Inflammatory macrophage treated with lipopolysaccharide for 1 hour (primary cell): Measurements from ENCODE around the gene TRIM54.
"Not testable (repeated sequence)": the region's sequence is repeated elsewhere in the genome, so short reads cannot be mapped to it uniquely, and the experiment has no call there.

Experiments
- DNase-seq, 2 donors: peaks; one replicate each; pipeline ENCODE4 v3.0.0-alpha.2; 2020 to 2022

Gene TRIM54

DNA sequence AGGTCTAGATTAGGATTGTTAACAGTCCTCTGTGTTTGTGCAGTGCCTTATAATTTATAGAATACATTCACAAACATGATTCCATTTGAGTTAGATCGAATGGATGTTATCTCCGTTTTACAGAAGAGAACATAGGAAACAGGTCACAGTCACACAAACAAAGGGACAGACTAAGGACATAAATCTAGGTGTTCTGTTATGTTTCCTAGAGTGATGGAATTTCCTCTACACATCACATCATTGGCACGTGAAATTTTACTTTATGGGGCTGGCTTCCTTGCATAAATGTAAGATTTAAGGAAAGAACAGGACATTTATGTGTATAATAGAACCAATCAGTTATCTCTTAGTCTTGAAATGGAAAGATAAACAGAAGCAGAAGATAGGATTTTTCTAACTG is 6.4 kb downstream of the TRIM54 start:
- DNase-seq: no peak

DNA sequence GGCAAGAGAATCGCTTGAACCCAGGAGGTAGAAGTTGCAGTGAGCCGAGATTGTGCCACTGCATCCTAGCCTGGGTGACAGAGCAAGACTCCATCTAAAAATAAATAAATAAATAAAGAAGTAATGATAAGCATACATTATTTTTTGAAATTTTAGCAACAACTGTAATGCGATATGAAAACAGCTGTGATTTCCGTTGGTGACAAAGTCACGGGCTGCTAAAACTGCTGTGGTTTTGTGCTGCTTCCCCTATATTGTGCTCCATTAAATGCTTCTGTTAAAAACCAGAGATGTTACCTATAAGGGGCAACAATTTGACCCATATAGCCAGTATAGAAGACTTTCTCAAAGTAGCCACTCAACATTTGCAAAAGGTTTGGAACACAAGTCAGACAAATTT is 8.3 kb downstream of the TRIM54 start:
- no peak for DNase-seq

DNA sequence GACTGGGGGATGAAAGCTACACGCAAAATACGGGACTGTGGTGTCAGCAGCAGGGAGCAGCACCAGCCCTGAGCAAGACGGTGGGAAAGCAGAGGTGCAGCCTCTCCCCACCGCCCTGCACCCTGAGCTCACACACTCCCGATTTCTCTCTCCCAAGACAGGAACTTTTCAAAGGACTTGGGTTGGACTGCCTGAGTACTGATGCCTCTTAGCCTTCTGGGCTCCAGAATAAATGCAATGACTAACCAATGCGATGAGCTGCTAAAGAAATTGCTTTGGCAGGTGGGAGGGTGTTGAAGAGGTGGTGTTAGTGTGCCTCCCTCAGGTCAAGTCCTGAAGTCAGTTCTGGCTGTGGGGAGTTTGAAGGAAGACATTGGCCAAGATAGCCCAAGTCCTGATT is 9.6 kb downstream of the TRIM54 start:
- no peak for DNase-seq

DNA sequence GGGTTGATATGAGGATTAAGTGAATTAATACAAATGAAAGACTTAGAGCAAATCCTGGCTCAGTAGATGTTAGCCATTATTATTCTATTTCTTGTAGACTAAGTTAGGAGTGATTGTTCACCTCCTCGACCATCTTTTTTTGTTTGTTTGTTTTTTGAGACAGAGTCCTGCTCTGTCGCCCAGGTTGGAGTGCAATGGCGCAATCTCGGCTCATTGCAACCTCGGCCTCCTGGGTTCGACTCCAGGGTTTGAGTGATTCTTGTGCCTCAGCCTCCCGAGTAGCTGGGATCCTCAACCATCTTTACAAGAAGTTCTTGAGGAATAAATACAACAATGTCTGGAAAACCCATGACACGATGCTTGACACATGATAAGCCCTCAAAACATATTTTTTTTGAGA is 12.7 kb downstream of the TRIM54 start:
- DNase-seq: no peak

DNA sequence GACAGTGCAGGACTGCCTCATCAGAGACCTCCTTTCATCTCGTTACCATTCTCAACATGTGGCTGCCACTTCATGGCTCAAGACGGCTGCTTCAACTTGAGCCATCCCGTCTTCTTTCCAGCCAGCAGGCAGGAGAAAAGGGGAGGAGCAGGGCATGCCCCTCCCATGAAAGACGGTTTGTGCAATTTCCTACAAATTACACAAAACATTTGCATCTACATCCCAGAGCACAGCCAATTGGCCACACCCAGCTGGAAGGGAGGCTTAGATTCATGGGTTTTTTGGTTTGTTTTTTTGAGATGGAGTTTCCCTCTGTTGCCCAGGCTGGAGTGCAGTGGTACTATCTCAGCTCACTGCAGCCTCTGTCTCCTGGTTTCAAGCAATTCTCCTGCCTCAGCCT is 14.3 kb downstream of the TRIM54 start:
- DNase-seq: peak; percentile 68 to 78

DNA sequence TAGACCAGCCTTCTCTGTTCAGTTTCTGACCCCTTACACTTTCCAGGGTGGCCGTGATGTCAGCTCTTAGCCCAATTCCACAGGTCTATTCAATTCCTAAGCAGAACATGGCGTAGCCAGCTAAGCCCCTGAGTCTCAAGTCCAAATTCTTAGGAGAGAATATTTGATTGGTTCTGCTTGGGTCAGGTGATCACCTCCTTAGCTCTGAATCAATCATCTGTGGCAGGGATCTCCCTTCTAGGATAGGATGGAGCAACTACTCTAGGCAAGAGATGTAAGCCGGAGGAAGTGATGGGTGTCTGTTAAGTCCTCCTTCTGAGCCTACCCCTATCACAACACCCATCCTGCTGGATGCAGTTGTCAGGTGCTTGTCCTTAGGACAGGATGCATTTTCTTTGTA is 15.0 kb downstream of the TRIM54 start:
- DNase-seq: no peak

DNA sequence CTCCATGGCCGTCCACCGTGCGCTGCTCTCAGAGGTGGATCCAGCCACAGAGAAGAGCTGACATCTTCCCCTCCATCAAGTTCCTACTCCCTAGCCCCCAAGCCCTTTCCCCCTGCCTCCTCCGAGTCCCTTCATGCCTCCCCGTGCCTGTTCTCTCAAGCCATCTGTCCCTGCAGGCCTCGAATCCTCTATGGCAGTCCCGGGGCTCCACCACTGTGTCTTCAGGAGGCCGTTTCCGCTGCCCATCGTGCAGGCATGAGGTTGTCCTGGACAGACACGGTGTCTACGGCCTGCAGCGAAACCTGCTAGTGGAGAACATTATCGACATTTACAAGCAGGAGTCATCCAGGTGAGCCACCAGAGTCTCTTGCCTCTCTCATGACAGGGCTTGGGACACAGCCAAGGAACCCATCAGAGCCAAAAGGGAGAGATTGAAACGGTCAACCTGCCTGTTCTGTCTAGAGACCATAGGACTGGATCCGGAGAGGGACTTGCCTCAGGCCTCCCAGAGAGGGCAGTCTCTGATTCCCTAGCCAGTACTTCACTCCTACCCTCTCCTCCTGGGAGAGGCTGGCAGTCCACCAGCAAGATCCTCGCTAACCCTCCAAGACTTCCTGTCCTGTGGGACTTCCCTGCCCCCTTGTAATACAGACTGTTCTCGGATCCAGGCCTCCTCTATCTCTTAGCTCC is 16.3 kb downstream of the TRIM54 start:
- no peak for DNase-seq

DNA sequence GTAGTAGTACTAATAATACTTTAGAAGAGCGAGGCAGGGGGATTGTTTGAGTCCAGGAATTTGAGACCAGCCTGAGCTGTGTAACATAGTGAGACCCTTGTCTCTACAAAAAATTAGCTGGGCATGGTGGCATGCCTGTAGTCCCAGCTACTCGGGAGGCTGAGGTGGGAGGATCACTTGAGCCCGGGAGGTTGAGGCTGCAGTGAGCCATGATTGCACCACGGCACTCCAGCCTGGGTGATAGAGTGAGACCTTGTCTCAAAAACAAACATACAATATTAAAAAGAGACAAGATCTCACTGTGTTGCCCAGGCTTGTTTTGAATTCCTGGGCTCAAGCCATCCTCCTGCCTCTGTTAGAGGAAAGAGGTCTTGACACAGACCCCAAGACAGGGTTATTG is 18.4 kb downstream of the TRIM54 start:
- not testable (repeated sequence) for DNase-seq

DNA sequence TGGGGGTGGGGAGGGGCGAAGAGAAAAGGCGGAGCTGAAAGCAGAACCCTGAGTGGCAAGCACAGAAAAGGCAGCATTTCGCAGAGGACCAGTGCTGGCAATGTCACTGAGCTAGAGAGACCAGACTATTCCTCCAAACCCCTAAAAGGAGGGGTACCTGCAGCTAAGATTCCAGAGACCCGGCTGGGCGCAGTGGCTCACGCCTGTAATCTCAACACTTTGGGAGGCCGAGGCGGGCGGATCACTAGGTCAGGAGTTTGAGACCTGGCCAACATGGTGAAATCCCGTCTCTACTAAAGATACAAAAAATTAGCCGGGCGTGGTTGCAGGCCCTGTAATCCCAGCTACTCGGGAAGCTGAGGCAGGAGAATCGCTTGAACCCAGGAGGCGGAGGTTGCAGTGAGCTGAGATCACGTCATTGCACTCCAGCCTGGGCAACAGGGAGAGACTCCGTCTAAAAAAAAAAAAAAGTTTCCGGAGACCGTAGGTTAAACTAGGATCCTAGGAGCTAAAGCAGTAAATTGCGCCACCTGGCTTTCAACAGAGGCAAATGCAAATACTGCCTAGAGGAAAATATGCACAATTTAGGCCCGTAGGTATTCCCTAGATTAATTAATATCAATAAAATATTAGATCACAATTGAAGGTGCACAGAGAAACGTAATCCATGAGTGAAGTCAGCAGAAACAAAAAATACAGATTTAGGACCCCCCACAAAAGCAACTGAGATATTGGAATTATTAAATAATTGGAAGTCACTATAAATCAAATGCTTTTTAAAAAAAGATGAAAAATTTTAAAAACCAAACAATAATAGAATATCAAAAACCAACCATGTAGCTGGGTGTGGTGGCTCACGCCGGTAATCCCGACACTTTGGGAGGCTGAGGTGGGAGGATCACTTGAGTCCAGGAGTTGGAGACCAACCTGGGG is 21.1 kb downstream of the TRIM54 start:
- peak; percentile 80 to 81 for DNase-seq

DNA sequence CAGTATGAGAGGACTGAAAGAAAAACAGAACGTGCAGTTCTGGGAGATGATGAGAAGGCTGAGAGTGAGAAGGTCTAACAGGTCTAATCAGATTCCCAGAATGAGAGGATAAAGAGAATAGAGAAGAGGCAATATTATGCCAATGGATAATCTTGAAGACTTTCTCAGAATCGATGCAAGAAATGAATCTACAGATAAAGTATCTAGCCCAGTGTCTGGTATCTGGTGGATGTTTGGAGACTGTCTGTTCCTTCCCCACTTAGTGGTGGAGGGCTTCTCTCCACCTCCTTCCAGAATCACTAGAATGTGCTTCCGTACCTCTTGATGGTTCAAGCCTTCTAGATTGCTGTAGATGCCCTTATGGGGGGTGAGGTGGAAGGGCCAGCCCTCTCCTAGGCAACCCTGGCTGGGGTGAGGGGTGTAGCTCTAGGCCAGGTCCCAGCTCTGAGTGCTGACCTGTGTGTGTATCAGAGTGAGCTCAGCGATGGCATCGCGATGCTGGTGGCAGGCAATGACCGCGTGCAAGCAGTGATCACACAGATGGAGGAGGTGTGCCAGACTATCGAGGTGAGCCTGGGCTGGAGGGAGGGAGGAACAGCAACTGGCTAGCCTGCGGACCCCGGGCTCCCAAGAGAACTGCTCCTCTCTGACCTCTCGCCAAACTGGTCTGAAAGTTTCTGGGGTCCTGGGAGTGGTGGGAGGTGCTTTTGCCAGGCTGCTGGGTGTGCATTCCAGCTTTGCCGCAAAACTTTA is 22.4 kb downstream of the TRIM54 start:
- no peak for DNase-seq

DNA sequence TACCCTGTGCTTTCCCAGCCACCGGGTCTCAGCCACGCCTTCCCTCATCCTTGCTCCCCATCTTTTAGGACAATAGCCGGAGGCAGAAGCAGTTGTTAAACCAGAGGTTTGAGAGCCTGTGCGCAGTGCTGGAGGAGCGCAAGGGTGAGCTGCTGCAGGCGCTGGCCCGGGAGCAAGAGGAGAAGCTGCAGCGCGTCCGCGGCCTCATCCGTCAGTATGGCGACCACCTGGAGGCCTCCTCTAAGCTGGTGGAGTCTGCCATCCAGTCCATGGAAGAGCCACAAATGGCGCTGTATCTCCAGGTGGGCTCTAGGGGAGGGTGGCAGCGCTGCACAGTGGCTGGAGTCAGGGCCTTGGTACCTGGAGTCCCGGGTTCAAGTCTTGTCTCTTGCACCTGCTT is 23.3 kb downstream of the TRIM54 start:
- no peak for DNase-seq

DNA sequence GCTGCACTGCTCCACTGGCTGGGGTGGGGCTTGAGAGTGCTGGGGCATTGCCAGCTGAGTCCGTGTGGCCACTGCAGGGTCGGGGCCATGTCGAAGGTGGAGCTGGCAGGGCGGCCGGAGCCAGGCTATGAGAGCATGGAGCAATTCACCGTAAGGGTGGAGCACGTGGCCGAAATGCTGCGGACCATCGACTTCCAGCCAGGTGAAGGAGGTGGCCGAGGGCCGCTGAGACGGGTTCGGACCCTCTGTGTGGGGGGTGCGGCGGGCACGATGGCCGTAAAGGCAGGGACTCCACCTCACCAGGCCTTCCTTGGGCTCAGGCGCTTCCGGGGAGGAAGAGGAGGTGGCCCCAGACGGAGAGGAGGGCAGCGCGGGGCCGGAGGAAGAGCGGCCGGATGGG is 23.9 kb downstream of the TRIM54 start:
- DNase-seq: no peak

DNA sequence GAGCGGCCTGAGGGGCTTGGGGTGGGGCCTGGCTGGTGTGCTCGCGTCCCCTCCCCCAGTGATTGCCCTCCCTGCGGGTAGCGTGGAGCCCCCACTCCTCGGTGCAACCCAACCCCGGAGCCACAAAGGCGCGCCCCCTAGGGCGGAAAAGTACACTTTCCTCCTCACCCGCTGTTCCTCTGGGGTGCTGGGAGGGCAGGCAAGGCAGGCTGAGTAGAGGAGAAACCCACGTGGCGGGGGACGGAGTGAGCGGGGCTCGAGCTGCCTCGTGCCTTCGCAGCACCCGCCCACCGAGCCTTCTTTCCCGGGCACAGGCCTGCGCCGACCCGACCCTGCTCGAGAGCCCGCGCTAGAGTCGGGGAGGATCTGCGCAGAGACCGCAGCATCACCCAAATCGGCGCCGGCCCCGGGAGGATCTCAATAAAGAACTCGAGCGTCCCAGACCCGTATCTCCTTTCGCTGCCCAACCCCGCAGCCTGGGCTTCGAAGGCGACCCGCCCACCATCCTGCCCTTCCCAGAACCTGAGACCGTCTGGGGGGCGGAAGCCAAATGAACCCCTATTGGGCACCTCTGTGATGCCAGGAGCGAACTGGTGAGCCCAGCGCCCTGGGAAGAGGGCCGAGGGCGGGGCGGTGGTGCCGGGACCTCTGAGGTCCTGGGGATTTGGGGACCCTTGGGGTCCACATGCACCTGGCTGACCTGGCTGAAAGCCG is 24.5 kb downstream of the TRIM54 start:
- DNase-seq: no peak

DNA sequence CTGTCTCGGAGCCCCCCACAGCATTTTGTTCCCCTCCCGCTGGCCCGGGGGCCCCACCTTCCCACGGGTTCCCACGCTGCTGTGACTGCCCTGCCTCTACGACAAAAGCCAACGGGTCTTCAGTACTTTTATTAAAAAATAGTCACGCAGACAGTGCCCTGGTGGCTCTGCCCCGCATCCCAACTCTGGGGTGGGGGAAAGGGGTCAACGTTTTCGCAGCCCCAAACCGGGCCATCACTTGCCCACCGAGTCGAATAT is 25.0 kb downstream of the TRIM54 start:
- no peak for DNase-seq

DNA sequence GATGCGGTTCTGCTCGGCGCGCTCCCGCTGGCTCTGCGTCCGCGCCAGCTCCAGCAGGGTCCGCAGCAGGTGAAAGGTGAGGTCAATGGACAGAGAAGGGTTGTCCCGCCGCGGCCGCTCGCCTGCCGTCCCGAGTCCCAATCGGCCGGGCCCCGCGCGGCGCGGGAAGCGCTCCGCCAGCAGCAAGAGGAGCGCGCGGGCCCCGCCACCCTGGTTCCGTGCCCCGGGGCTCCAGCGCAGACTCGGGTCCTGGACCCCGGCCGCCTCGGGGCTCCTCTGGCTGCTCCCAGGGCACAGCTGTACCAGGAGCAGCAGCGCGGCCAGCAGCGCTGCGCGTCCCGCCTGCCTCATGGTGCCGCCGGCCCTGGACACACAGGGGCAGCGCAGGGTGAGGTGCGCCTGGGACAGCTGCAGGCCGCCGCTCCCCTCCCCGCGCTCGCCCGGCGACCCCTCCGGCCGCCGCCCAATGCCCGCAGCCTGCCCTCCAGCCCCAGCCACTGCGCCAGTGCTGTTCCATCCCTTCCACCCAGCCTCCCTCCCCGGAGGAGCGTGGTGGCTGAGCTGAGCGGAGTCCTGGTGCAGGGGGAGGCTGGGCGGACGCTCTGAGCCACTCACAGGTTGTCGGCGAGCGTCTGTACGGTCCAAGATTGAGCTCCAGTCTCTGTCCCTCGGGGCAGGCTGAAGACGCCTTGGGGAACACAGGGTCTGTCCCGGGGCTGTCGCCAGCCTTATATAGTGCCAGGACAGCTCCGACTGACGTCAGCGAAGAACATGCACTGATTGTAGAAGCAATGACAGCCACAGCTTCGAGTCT is 25.5 kb downstream of the TRIM54 start:
- DNase-seq: no peak

DNA sequence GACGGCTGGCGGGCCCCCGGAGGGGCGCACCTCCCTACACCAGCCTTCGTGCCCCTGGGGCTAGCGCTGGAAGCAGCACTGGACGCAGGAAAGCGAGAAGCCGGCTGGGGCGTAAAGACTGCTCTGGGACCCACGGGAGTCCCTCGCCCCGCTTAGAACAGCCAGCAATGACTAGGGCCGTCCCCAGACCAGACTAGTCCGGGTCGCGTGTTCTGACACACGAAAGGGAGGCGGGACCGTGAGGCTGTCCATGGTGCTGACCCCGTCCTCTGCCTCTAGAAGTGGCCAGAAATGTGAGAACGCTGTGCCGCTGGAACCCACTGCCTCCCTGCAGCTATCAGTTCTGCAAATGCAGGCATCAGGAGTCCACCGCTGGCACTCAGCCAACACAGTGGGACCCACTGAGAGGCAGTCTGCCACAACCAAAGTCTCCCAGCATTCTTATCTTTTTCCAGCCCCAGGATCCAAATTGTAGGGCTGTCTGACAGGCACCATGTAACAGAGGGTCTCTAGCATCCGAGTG is 26.2 kb downstream of the TRIM54 start, which contains the start of gene UCN:
Gene UCN, minus strand, starts transcription at position 87 of the 523 bp plus-strand sequence. CDS start 550 bp downstream, outside the sequence.
- no peak for DNase-seq

DNA sequence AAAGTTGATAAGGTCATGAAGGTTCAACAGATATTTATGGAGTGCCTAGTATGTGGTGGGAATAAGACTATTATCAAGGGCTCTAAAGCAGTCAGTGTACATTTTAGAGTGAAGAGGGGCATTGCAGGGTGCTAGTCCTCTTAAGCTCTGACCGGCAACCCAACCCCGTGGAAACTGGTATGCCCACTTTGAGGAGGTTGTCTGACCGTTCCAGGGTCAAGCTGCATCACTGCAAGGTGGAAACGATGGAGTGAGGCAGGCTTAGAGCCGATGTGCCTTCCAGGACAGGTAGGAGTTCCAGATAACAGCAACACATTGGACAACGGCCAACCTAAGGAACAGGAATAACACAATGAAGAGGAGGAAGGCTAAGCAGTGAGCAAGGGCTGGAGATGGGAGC is 27.4 kb downstream of the TRIM54 start:
- no peak for DNase-seq

DNA sequence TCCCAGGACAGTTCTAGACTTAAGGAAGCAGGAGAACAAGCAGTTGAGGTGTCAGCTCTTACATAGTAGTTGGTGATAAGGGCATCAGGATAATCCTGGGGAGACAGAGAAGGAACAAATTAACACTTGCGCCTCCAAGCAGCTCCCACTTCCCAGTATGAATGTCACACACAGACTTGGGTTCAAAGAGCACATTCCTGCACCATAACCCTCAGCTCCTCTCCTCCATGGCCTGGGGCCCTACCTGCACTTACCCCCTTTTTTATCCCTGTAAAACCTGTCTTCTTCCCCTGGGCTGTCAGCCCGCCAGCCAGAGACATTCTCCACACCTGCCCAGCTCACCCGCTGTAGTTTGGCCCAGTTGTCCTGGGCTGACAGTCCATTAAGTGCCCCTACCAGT is 29.9 kb downstream of the TRIM54 start:
- DNase-seq: no peak

DNA sequence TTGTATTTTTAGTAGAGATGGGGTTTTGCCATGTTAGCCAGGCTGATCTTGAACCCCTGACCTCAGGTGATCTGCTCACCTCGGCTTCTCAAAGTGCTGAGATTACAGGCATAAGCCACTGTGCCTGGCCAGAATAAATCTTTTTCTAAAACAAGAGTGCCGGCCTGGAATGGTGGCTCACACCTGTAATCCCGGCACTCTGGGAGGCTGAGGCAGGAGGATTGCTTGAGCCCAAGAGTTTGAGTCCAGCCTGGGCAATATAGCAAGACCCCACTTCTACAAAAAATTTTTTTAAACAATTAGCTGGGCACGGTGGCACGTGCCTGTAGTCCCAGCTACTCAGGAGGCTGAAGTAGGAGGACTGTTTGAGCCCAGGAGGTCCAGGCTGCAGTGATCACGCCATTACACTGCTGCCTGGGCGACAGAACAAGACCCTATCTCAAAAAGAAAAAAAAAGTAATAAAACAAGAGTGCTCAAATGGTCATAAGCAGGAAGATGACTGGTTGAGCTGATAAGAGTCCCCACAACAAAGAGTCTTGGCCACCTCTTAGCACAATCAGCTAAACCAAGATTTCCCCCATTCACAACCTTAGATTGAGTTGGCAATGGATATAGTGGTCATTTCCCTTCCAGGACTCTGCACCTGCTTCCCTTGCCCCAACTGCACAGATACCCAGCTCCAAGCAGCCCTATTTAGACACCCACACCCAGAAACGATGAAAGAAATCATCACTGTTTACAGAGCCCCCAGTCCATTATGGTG is 31.8 kb downstream of the TRIM54 start:
- no peak for DNase-seq

DNA sequence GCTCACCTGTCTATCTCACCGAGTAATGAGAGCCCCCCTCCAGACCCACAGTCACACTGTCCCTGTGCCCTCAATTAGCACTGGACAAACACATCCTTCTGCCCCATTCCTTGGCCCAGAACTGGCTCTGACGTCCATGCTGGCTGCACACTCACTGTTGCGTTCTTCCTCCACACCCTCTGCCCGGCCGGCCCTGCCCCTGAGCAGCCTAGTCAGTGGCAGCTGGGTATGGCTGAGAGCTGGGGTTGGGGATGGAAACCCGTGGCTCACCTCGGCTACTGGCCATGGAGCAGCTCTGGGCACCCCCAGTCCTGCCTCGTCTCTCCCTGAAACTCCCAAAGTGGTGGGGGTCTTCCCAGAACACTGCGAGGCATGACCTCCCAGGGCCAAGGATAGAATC is 32.5 kb downstream of the TRIM54 start:
- no peak for DNase-seq

DNA sequence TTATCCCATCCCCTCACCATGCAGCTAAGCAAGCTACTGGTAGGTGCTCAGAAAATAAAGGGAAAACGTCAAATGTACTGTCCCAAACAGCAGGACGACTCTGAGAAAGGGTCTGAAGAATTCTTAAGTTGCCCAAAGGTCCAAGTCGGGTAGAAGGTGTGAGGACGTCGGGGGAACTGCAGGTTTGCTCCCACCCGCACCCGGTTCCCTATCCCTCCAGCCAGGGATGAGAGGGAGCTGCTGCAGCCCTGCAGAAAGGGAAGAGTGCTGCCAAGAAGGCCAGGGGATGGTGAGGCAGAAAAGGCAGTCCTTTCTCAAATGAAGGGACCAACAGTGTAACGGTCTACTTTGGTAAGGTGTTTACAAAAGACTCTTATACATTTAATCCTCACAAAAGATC is 32.9 kb downstream of the TRIM54 start:
- no peak for DNase-seq
